ENCODE measurements around the gene TTF1. TPM values are rescaled to one million over a fixed set of nuclear protein-coding genes. Genes with fewer than 3 reads are reported as not detected.

TTF1 gene
- total RNA-seq, 1 donor from 2014 or later: 22.3 TPM

- H3K36me3 Mint-ChIP-seq (ENCODE audit: low read depth, unreplicated experiment): peaks cover 47% of the 10 kb centered on the region
- DNase-seq (ENCODE audit: low spot score): no peak
- H3K4me1 Mint-ChIP-seq (ENCODE audit: unreplicated experiment): peaks cover under 1% of the 10 kb centered on the region
- no peak for TF ChIP-seq CTCF (IDR thresholded peaks at IDR 0.05; ENCODE audit: unreplicated experiment)
- no peak overlapping the region for H3K4me3 Mint-ChIP-seq (ENCODE audit: unreplicated experiment)
- H3K27me3 Mint-ChIP-seq (ENCODE audit: unreplicated experiment): no peaks in the 10 kb centered on the region
- no peaks in the 10 kb centered on the region for H3K9me3 Mint-ChIP-seq (ENCODE audit: unreplicated experiment)
- H3K27ac Mint-ChIP-seq (ENCODE audit: unreplicated experiment): no peak overlapping the region
These were observed 73.1 kb downstream of the TTF1 start for GRCh38 chr9:132333556-132333955.

GRCh38 chr9:132328580-132328979 is 78.1 kb downstream of the TTF1 start:
- H3K27me3 Mint-ChIP-seq (ENCODE audit: unreplicated experiment): no peaks in the 10 kb centered on the region
- peaks cover 34% of the 10 kb centered on the region for H3K4me1 Mint-ChIP-seq (ENCODE audit: unreplicated experiment)
- H3K27ac Mint-ChIP-seq (ENCODE audit: unreplicated experiment): no peak overlapping the region
- no peaks in the 10 kb centered on the region for H3K9me3 Mint-ChIP-seq (ENCODE audit: unreplicated experiment)
- H3K4me3 Mint-ChIP-seq (ENCODE audit: unreplicated experiment): peak overlapping the region; percentile 53
- TF ChIP-seq CTCF (IDR thresholded peaks at IDR 0.05; ENCODE audit: unreplicated experiment): no peak
- peaks cover 60% of the 10 kb centered on the region for H3K36me3 Mint-ChIP-seq (ENCODE audit: low read depth, unreplicated experiment)
- no peak for DNase-seq (ENCODE audit: low spot score)

- H3K4me3 Mint-ChIP-seq (ENCODE audit: unreplicated experiment): no peak overlapping the region
- peaks cover 59% of the 10 kb centered on the region for H3K36me3 Mint-ChIP-seq (ENCODE audit: low read depth, unreplicated experiment)
- H3K27me3 Mint-ChIP-seq (ENCODE audit: unreplicated experiment): no peaks in the 10 kb centered on the region
- H3K27ac Mint-ChIP-seq (ENCODE audit: unreplicated experiment): no peak overlapping the region
- no peaks in the 10 kb centered on the region for H3K9me3 Mint-ChIP-seq (ENCODE audit: unreplicated experiment)
- H3K4me1 Mint-ChIP-seq (ENCODE audit: unreplicated experiment): peaks cover 43% of the 10 kb centered on the region
- no peak for DNase-seq (ENCODE audit: low spot score)
- TF ChIP-seq CTCF (IDR thresholded peaks at IDR 0.05; ENCODE audit: unreplicated experiment): no peak
These were observed 79.1 kb downstream of the TTF1 start for GRCh38 chr9:132327537-132327936.

Other genes with a start within 250 kb of the TTF1 start
- 0.38 TPM for gene NTNG2, start 244.8 kb downstream of the TTF1 start, total RNA-seq (ENCODE audit: unreplicated experiment)
- gene SETX, start 51.9 kb downstream of the TTF1 start, total RNA-seq (ENCODE audit: unreplicated experiment): 169 TPM
- 3.7 TPM for gene CFAP77, start 3.4 kb upstream of the TTF1 start, total RNA-seq (ENCODE audit: unreplicated experiment)
- 2.4 TPM for gene BARHL1, start 175.8 kb upstream of the TTF1 start, total RNA-seq (ENCODE audit: unreplicated experiment)